HepG2 (cell line): Measurements from ENCODE around the gene MYO15A. TPM values are rescaled to one million over a fixed set of nuclear protein-coding genes. Genes with fewer than 3 reads are reported as not detected.

Source experiments
- EEA1 ChIP-seq: sonication (generic); formaldehyde crosslinking; IDR thresholded peaks from 2 replicates; pipeline ENCODE4 v1.5.1; 2020; ENCODE audit warnings: mild to moderate bottlenecking, missing genetic modification reagents, borderline replicate concordance
- GTF3A ChIP-seq: sonication (generic); formaldehyde crosslinking; conservative IDR thresholded peaks from 2 replicates; pipeline ENCODE4 v1.4.0; 2020; ENCODE audit warnings: mild to moderate bottlenecking, missing genetic modification reagents
- HNF4A ChIP-seq: sonication (generic); formaldehyde crosslinking; IDR thresholded peaks from 2 replicates; pipeline ENCODE4 v1.4.0; 2020; ENCODE audit warnings: missing genetic modification reagents
- IRF2 ChIP-seq: IDR thresholded peaks from 2 replicates; pipeline ENCODE4 v1.6.1; 2018; ENCODE audit warnings: missing genetic modification reagents, missing compliant biosample characterization
- KLF6 ChIP-seq: IDR thresholded peaks from 2 replicates; pipeline ENCODE4 v1.8.0; 2016; ENCODE audit warnings: missing biosample characterization, missing genetic modification reagents
- RARG ChIP-seq: sonication (generic); formaldehyde crosslinking; IDR thresholded peaks from 2 replicates; pipeline ENCODE4 v1.4.0; 2020; ENCODE audit warnings: low read depth, mild to moderate bottlenecking, missing genetic modification reagents
- ZNF333 ChIP-seq: sonication (generic); formaldehyde crosslinking; IDR thresholded peaks from 2 replicates; pipeline ENCODE4 v1.4.0; 2020; ENCODE audit warnings: mild to moderate bottlenecking, missing genetic modification reagents, borderline replicate concordance
- ZNF354B ChIP-seq: sonication (generic); formaldehyde crosslinking; IDR thresholded peaks from 2 replicates; pipeline ENCODE4 v1.8.0; 2022; ENCODE audit warnings: mild to moderate bottlenecking, missing genetic modification reagents
- polyA plus RNA-seq, 8 experiments: library from polyadenylated mRNA; depleted of rRNA in 3 of 8; stranded (reverse) in 7 of 8; unstranded in 1 of 8; fragments of >200 nt; fragmentation: Illumina TruSeq in 4 of 8; extraction: Trizol in 4 of 8; gene quantifications; 2 replicates each; pipeline versions ENCODE4 v1.2.1 to v1.2.3, GENCODE V29; 2011 to 2016; ENCODE audit warnings: low read depth in 4 of 8, missing spikeins in 1 of 8, mixed read lengths in 1 of 8; ENCODE audit not compliant: insufficient read depth in 1 of 8
- total RNA-seq, 5 experiments: library from RNA; depleted of rRNA; stranded (reverse); fragments of >200 nt; fragmentation: Illumina TruSeq; extraction: Trizol; gene quantifications; 2 replicates each; pipeline ENCODE4 v1.2.3, GENCODE V29; 2016; ENCODE audit warnings: low read depth in 1 of 5
- TF ChIP-seq, protein P1 (sequence below): sonication (generic); formaldehyde crosslinking; IDR thresholded peaks from 2 replicates; pipeline ENCODE4 v1.5.0; 2020; ENCODE audit warnings: mild to moderate bottlenecking, missing genetic modification reagents, borderline replicate concordance
- TF ChIP-seq, protein P2 (sequence below): sonication (generic); formaldehyde crosslinking; IDR thresholded peaks from 2 replicates; pipeline ENCODE4 v1.8.0; 2022; ENCODE audit warnings: missing genetic modification reagents, mild to moderate bottlenecking, inconsistent platforms, borderline replicate concordance
- TF ChIP-seq, protein P3 (sequence below): sonication (generic); formaldehyde crosslinking; IDR thresholded peaks from 2 replicates; pipeline ENCODE4 v1.9.0; 2021; ENCODE audit warnings: missing genetic modification reagents, mild to moderate bottlenecking, borderline replicate concordance
- TF ChIP-seq, protein P4 (sequence below): sonication (generic); formaldehyde crosslinking; IDR thresholded peaks from 2 replicates; pipeline ENCODE4 v1.8.1; 2023; ENCODE audit warnings: mild to moderate bottlenecking, inconsistent platforms, moderate library complexity, missing genetic modification reagents, borderline replicate concordance
- TF ChIP-seq, protein P5 (sequence below): IDR thresholded peaks from 2 replicates; pipeline ENCODE4 v1.6.1; 2016; ENCODE audit warnings: mild to moderate bottlenecking, missing biosample characterization, missing genetic modification reagents
- TF ChIP-seq, protein P6 (sequence below): sonication (generic); formaldehyde crosslinking; IDR thresholded peaks from 2 replicates; pipeline ENCODE4 v1.8.0; 2022; ENCODE audit warnings: mild to moderate bottlenecking, missing genetic modification reagents, moderate library complexity

MYO15A gene
- total and polyA plus RNA-seq, 2 of the 13 experiments (the other 11 are each of a cell fraction or from before 2014, with no cell fraction given): 0.07 to 0.20 TPM

DNA sequence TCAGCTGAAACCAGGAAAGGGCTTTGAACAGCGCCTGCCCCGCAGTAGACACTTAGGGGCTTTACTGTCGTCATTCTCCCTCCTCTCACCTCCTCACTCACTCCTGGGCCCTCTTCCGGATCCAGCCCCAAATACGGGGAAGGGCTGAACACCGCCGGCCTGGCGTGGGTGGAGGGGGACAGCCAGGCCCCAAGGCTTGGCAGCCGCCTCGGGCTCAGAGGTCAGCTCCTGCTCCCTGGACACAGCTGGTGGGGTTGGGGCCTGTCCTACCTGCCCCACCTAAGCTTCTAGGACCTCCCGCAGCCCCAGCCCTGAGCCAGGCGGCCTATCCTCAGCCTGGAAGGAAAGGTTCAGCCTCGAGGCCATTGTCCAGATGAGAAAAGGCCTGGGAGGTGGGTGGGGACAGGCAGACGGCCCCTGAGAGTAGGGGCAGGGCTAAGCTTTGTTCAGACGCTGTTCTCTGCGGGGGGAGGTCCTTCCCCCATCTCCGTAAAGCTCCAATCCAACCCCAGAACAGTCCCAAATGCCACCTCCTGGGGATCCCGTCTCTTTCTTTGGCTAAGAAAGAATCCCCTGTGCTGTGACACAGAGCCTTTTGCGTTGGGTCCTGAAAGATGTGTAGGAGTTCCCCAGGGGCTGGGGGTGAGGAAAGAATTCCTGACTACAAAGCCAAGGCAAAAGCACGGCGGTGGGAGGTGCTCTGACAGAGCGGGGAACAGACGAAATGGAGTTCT lies 116.0 kb downstream of the MYO15A start (continued):
- TF ChIP-seq, protein P1, sequence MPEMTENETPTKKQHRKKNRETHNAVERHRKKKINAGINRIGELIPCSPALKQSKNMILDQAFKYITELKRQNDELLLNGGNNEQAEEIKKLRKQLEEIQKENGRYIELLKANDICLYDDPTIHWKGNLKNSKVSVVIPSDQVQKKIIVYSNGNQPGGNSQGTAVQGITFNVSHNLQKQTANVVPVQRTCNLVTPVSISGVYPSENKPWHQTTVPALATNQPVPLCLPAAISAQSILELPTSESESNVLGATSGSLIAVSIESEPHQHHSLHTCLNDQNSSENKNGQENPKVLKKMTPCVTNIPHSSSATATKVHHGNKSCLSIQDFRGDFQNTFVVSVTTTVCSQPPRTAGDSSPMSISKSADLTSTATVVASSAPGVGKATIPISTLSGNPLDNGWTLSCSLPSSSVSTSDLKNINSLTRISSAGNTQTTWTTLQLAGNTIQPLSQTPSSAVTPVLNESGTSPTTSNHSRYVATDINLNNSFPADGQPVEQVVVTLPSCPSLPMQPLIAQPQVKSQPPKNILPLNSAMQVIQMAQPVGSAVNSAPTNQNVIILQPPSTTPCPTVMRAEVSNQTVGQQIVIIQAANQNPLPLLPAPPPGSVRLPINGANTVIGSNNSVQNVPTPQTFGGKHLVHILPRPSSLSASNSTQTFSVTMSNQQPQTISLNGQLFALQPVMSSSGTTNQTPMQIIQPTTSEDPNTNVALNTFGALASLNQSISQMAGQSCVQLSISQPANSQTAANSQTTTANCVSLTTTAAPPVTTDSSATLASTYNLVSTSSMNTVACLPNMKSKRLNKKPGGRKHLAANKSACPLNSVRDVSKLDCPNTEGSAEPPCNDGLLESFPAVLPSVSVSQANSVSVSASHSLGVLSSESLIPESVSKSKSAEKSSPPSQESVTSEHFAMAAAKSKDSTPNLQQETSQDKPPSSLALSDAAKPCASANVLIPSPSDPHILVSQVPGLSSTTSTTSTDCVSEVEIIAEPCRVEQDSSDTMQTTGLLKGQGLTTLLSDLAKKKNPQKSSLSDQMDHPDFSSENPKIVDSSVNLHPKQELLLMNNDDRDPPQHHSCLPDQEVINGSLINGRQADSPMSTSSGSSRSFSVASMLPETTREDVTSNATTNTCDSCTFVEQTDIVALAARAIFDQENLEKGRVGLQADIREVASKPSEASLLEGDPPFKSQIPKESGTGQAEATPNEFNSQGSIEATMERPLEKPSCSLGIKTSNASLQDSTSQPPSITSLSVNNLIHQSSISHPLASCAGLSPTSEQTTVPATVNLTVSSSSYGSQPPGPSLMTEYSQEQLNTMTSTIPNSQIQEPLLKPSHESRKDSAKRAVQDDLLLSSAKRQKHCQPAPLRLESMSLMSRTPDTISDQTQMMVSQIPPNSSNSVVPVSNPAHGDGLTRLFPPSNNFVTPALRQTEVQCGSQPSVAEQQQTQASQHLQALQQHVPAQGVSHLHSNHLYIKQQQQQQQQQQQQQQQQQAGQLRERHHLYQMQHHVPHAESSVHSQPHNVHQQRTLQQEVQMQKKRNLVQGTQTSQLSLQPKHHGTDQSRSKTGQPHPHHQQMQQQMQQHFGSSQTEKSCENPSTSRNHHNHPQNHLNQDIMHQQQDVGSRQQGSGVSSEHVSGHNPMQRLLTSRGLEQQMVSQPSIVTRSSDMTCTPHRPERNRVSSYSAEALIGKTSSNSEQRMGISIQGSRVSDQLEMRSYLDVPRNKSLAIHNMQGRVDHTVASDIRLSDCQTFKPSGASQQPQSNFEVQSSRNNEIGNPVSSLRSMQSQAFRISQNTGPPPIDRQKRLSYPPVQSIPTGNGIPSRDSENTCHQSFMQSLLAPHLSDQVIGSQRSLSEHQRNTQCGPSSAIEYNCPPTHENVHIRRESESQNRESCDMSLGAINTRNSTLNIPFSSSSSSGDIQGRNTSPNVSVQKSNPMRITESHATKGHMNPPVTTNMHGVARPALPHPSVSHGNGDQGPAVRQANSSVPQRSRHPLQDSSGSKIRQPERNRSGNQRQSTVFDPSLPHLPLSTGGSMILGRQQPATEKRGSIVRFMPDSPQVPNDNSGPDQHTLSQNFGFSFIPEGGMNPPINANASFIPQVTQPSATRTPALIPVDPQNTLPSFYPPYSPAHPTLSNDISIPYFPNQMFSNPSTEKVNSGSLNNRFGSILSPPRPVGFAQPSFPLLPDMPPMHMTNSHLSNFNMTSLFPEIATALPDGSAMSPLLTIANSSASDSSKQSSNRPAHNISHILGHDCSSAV (CRISPR knock-in tag): no peak
- TF ChIP-seq KLF6 (CRISPR knock-in tag): peak; percentile 55; the same call in 1 of the 2 replicates
- TF ChIP-seq HNF4A: peak; percentile 62
- TF ChIP-seq, protein P2, sequence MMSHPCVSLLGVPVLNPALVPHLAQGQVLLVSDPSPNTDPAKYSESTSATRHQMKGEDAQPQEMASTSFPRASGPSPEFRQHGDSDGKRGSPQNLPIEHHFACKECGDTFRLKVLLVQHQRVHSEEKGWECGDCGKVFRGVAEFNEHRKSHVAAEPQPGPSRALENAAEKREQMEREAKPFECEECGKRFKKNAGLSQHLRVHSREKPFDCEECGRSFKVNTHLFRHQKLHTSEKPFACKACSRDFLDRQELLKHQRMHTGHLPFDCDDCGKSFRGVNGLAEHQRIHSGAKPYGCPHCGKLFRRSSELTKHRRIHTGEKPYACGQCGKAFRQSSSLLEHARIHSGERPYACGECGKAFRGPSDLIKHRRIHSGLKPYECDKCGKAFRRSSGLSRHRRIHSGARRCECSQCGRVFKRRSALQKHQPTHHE (CRISPR knock-in tag): 0 out of 2 replicates have a peak, but pooled peaks have one; percentile 63
- 0 out of 2 replicates have a peak, but pooled peaks have one; percentile 19 for TF ChIP-seq ZNF354B (CRISPR knock-in tag)
- TF ChIP-seq EEA1 (CRISPR knock-in tag): no peak
- TF ChIP-seq RARG (CRISPR knock-in tag): no peak
- TF ChIP-seq IRF2: 0 out of 2 replicates have a peak, but pooled peaks have one; percentile 17
- TF ChIP-seq, protein P3, sequence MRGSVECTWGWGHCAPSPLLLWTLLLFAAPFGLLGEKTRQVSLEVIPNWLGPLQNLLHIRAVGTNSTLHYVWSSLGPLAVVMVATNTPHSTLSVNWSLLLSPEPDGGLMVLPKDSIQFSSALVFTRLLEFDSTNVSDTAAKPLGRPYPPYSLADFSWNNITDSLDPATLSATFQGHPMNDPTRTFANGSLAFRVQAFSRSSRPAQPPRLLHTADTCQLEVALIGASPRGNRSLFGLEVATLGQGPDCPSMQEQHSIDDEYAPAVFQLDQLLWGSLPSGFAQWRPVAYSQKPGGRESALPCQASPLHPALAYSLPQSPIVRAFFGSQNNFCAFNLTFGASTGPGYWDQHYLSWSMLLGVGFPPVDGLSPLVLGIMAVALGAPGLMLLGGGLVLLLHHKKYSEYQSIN: no peak
- TF ChIP-seq, protein P4, sequence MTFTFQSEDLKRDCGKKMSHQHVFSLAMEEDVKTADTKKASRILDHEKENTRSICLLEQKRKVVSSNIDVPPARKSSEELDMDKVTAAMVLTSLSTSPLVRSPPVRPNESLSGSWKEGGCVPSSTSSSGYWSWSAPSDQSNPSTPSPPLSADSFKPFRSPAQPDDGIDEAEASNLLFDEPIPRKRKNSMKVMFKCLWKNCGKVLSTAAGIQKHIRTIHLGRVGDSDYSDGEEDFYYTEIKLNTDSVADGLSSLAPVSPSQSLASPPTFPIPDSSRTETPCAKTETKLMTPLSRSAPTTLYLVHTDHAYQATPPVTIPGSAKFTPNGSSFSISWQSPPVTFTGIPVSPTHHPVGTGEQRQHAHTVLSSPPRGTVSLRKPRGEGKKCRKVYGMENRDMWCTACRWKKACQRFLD (CRISPR knock-in tag): 0 out of 2 replicates have a peak, but pooled peaks have one; percentile 22
- no peak for TF ChIP-seq GTF3A (CRISPR knock-in tag)
- TF ChIP-seq, protein P5, sequence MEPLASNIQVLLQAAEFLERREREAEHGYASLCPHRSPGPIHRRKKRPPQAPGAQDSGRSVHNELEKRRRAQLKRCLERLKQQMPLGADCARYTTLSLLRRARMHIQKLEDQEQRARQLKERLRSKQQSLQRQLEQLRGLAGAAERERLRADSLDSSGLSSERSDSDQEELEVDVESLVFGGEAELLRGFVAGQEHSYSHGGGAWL (CRISPR knock-in tag): peak; percentile 49; the same call in 1 of the 2 replicates
- TF ChIP-seq, protein P6, sequence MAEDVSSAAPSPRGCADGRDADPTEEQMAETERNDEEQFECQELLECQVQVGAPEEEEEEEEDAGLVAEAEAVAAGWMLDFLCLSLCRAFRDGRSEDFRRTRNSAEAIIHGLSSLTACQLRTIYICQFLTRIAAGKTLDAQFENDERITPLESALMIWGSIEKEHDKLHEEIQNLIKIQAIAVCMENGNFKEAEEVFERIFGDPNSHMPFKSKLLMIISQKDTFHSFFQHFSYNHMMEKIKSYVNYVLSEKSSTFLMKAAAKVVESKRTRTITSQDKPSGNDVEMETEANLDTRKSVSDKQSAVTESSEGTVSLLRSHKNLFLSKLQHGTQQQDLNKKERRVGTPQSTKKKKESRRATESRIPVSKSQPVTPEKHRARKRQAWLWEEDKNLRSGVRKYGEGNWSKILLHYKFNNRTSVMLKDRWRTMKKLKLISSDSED: no peak
- no peak for TF ChIP-seq ZNF333 (CRISPR knock-in tag)
